CD4-positive, alpha-beta T cell (primary cell): ENCODE results near the gene LRWD1. TPM values are rescaled to one million over a fixed set of nuclear protein-coding genes. Genes with fewer than 3 reads are reported as not detected.
A peak's percentile ranks its signal among the peaks of the same experiment; 100 is the strongest.

Experiments
- ATAC-seq: fragments of 200-7000 bp; cut with Tn5 transposase; one replicate; pipeline ENCODE4 v1.10.0; 2022; ENCODE audit warnings: mild to moderate bottlenecking; ENCODE audit not compliant: poor library complexity
- CTCF ChIA-PET: fragments of 350-600 bp; sonication (Branson Sonifier 250); formaldehyde crosslinking; loops from one replicate; lab custom pipeline; 2021; ENCODE audit warnings: antibody characterized with exemption, inconsistent platforms; lab: Charles Lee
- POLR2A ChIA-PET: fragments of 350-600 bp; sonication (Branson Sonifier 250); formaldehyde crosslinking; loops from one replicate; lab custom pipeline; 2021; ENCODE audit warnings: antibody characterized with exemption, inconsistent platforms; lab: Charles Lee
- DNase-seq, 14 experiments: peaks; one replicate each; pipeline ENCODE4 v3.0.0-alpha.2; 2013 to 2020; ENCODE audit warnings: mixed read lengths in 2 of 14
- H3K27ac ChIP-seq, 2 donors: one replicate each; pipeline versions ENCODE4 v1.5.1 to v1.7.0; 2013; ENCODE audit warnings: low read length in 2 of 2, low read depth in 1 of 2, mild to moderate bottlenecking in 1 of 2
- H3K27me3 ChIP-seq, 2 experiments: 1 replicate in 1 of 2; 2 replicates in 1 of 2; pipeline versions ENCODE4 v1.6.1 to v1.7.0; 2013; ENCODE audit warnings: low read length in 2 of 2, control low read depth in 1 of 2, mild to moderate bottlenecking in 1 of 2, moderate library complexity in 1 of 2; ENCODE audit not compliant: insufficient read depth in 2 of 2, control insufficient read depth in 1 of 2
- H3K36me3 ChIP-seq: one replicate; pipeline ENCODE4 v1.6.1; 2013; ENCODE audit warnings: low read length, control low read depth; ENCODE audit not compliant: insufficient read depth
- H3K4me1 ChIP-seq: one replicate; pipeline ENCODE4 v1.6.1; 2013; ENCODE audit warnings: low read length, control low read depth; ENCODE audit not compliant: insufficient read depth
- H3K4me3 ChIP-seq: one replicate; pipeline ENCODE4 v1.5.1; 2013; ENCODE audit warnings: mild to moderate bottlenecking, low read length, moderate library complexity
- H3K9me3 ChIP-seq, 2 experiments: 1 replicate in 1 of 2; 2 replicates in 1 of 2; pipeline versions ENCODE4 v1.6.1 to v1.7.0; 2013; ENCODE audit warnings: low read length in 2 of 2, mild to moderate bottlenecking in 2 of 2, control low read depth in 1 of 2, moderate library complexity in 1 of 2; ENCODE audit not compliant: control insufficient read depth in 1 of 2, insufficient read depth in 1 of 2
- H3K27ac Mint-ChIP-seq: one replicate; pipeline ENCODE4 v1.8.0; 2020; ENCODE audit warnings: mixed read lengths
- H3K27me3 Mint-ChIP-seq: one replicate; pipeline ENCODE4 v1.8.0; 2021; ENCODE audit warnings: mixed read lengths
- H3K36me3 Mint-ChIP-seq: one replicate; pipeline ENCODE4 v1.8.0; 2021; ENCODE audit warnings: low read depth, mixed read lengths
- H3K4me1 Mint-ChIP-seq: one replicate; pipeline ENCODE4 v1.8.0; 2021; ENCODE audit warnings: low read depth, mixed read lengths
- H3K4me3 Mint-ChIP-seq: one replicate; pipeline ENCODE4 v1.8.0; 2020; ENCODE audit warnings: mild to moderate bottlenecking, mixed read lengths
- H3K9me3 Mint-ChIP-seq: one replicate; pipeline ENCODE4 v1.8.0; 2020; ENCODE audit warnings: mixed read lengths
- intact Hi-C, 2 experiments: fragments of 100-400 bp; cut with DNase I in 1 of 2; cut with micrococcal nuclease in 1 of 2; formaldehyde crosslinking; loops; one replicate each; pipeline versions ENCODE4 v1.15.1 to v1.9.0; 2023 to 2025; cut with DNase I, micrococcal nuclease
- total RNA-seq, 174 experiments: library from RNA in 2 of 174; stranded (reverse) in 2 of 174; gene quantifications; one replicate each; pipeline ENCODE4 v1.2.3 and lab custom pipeline; 2021 to 2026
- TF ChIP-seq, protein P1 (sequence below): fragments of 200-600 bp; IDR thresholded peaks from one replicate; pipeline ENCODE4 v1.8.0; 2022; ENCODE audit warnings: antibody characterized with exemption, mild to moderate bottlenecking

The LRWD1 gene
- total RNA-seq, 2 experiments from 2014 or later, result 12.9 to 13.9 TPM

DNA sequence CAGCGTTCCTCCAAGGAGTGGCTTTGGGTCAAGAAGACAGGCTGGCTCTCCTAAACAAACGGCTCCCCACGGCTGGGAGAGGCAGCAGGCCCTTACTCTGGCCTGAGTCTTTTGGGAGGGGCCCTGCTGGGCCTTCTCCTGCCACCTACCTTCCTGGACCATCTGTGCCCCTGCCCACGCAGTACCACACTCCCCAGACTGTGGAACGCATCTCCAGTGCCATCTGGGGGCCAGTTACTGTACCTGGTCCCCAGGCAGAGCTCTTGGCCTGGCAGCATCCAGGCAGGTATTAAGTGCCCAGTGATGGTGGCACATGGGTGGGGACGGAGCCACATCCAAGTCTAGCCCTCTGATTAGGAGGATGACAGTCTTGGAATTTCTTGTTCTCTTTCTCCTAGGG, 14.5 kb upstream of the LRWD1 start:
- Mint-ChIP-seq H3K4me3 (no peak overlapping the region), H3K4me1 (peaks cover 4% of the 10 kb centered on the region), H3K36me3 (no peaks in the 10 kb centered on the region), H3K27ac (no peak overlapping the region), H3K27me3 (no peaks in the 10 kb centered on the region), H3K9me3 (no peaks in the 10 kb centered on the region)
- POLR2A ChIA-PET, result interaction anchor here (0.8 to 2.5 kb wide), 7 partner anchors 18 to 54 kb away, joined by 3 to 14 read pairs (median 8); partner anchors contain the start of gene PRKRIP1
- no peak overlapping the region for H3K4me3 ChIP-seq
- no peak overlapping the region for H3K27ac ChIP-seq
- H3K4me1 ChIP-seq, result peaks cover 5% of the 10 kb centered on the region
- TF ChIP-seq, protein P1, sequence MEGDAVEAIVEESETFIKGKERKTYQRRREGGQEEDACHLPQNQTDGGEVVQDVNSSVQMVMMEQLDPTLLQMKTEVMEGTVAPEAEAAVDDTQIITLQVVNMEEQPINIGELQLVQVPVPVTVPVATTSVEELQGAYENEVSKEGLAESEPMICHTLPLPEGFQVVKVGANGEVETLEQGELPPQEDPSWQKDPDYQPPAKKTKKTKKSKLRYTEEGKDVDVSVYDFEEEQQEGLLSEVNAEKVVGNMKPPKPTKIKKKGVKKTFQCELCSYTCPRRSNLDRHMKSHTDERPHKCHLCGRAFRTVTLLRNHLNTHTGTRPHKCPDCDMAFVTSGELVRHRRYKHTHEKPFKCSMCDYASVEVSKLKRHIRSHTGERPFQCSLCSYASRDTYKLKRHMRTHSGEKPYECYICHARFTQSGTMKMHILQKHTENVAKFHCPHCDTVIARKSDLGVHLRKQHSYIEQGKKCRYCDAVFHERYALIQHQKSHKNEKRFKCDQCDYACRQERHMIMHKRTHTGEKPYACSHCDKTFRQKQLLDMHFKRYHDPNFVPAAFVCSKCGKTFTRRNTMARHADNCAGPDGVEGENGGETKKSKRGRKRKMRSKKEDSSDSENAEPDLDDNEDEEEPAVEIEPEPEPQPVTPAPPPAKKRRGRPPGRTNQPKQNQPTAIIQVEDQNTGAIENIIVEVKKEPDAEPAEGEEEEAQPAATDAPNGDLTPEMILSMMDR, result peak; percentile 66
- DNase-seq (peak; percentile 44 to 79 (median 56)), ATAC-seq (peak; percentile 95)
- intact Hi-C loops, result loop anchor here (1.0 to 2.0 kb wide), 3 partner anchors 37 to 46 kb away; no protein-coding TSS in a partner anchor
- CTCF ChIA-PET, result interaction anchor here (0.6 to 6.3 kb wide), 10 partner anchors 14 to 59 kb away, joined by 3 to 43 read pairs (median 4); no protein-coding TSS in a partner anchor
- no peaks in the 10 kb centered on the region for H3K27me3 ChIP-seq
- peaks cover 21% of the 10 kb centered on the region for H3K36me3 ChIP-seq
- no peaks in the 10 kb centered on the region for H3K9me3 ChIP-seq

DNA sequence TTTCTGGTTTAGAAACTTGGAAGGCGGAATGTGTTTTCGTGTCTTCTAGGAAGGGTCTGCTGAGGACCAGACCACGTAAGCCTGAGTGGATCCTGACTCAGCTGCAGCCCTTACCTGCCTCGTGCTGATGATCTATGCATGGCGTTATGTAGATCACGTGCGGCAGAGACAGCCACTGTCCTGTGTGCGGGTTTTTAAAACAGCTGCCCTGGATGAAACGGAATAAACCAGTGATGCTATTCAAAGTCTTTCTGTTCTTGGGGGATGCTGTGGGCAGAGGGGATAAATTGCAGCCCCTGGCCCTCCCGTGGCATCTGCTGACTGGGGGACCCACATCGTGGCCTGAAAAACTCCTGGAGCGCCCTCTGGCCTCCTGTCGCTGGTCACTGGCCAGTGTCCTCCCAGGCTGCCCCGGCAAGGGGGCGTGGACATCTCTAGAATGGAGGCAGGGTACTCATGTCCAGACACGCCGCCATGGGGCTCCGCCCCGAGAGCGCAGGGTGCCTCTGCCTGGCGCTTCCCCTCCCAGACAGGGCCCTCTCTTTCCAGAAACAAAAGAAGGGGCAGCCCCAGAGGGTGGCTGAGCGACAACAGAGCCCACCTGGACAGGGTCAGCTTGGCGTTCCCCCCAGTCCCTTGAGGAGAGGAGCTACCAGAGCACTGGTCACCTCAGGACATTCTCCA, 13.3 kb upstream of the LRWD1 start:
- Mint-ChIP-seq H3K9me3 (no peaks in the 10 kb centered on the region), H3K27me3 (no peaks in the 10 kb centered on the region), H3K4me1 (peaks cover 4% of the 10 kb centered on the region), H3K4me3 (no peak overlapping the region), H3K36me3 (peaks cover 2% of the 10 kb centered on the region), H3K27ac (no peak overlapping the region)
- TF ChIP-seq, protein P1, result no peak
- H3K4me1 ChIP-seq, result peaks cover 5% of the 10 kb centered on the region
- POLR2A ChIA-PET, result interaction anchor here (2.0 to 2.5 kb wide), 2 partner anchors 39 to 55 kb away, joined by 8 read pairs; partner anchors contain the start of gene PRKRIP1
- DNase-seq (no peak), ATAC-seq (no peak)
- H3K27ac ChIP-seq, result no peak overlapping the region
- intact Hi-C loops, result loop anchor here in 1 of 2 experiments (2.0 kb wide), 1 partner anchor 39 kb away; no protein-coding TSS in a partner anchor
- no peaks in the 10 kb centered on the region for H3K9me3 ChIP-seq
- CTCF ChIA-PET, result interaction anchor here (0.6 to 6.3 kb wide), 3 partner anchors 14 to 47 kb away, joined by 4 to 43 read pairs (median 11); no protein-coding TSS in a partner anchor
- H3K36me3 ChIP-seq, result peaks cover 24% of the 10 kb centered on the region
- H3K4me3 ChIP-seq, result no peak overlapping the region
- H3K27me3 ChIP-seq, result no peaks in the 10 kb centered on the region

DNA sequence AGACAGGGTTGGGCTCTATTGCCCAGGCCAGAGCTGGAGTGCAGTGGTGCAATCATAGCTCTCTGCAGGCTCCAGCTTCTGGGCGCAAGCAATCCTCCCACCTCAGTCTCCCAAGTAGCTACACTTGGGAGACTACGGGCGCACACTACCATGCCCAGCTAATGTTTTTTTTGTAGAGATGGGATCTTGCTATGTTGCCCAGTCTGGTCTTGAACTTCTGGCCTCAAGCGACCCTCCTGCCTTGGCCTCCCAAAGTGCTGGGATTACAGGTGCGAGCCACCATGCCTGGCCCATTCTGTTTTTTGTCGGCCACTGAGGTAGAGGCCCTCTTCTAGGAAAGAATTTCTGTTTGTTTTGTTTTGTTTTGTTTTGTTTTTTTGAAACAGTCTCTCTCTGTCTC, 12.3 kb upstream of the LRWD1 start:
- peaks cover 24% of the 10 kb centered on the region for H3K36me3 ChIP-seq
- no peak for DNase-seq
- ATAC-seq, result no peak
- H3K4me1 Mint-ChIP-seq, result peaks cover 4% of the 10 kb centered on the region
- H3K27ac Mint-ChIP-seq, result no peak overlapping the region
- TF ChIP-seq, protein P1, result no peak
- H3K9me3 Mint-ChIP-seq, result no peaks in the 10 kb centered on the region
- H3K36me3 Mint-ChIP-seq, result peaks cover 10% of the 10 kb centered on the region
- no peak overlapping the region for H3K27ac ChIP-seq
- intact Hi-C loops, result no loop called here
- ChIA-PET POLR2A (no interaction called here), CTCF (interaction anchor here (0.6 to 6.3 kb wide), 2 partner anchors 13 to 39 kb away, joined by 4 to 43 read pairs; no protein-coding TSS in a partner anchor)
- no peak overlapping the region for H3K4me3 ChIP-seq
- H3K27me3 ChIP-seq, result no peaks in the 10 kb centered on the region
- no peak overlapping the region for H3K4me3 Mint-ChIP-seq
- H3K27me3 Mint-ChIP-seq, result no peaks in the 10 kb centered on the region
- H3K9me3 ChIP-seq, result no peaks in the 10 kb centered on the region
- peaks cover 5% of the 10 kb centered on the region for H3K4me1 ChIP-seq
